ENCODE measurements around the gene MOGAT2.

Gene MOGAT2

GRCh38 chr11:75766443-75767227, 49.0 kb downstream of the MOGAT2 start:
- DNase-seq (ENCODE audit: low read depth): no peak
- H3K4me3 ChIP-seq (ENCODE audit: control insufficient read depth, low read depth, low read length): no peak overlapping the region
- TF ChIP-seq CTCF (IDR thresholded peaks at IDR 0.05; ENCODE audit: control insufficient read depth, insufficient read depth, low read depth, low read length, missing control alignments): peak; percentile 3

GRCh38 chr11:75767228-75767572, 49.6 kb downstream of the MOGAT2 start:
- no peak overlapping the region for H3K4me3 ChIP-seq (ENCODE audit: control insufficient read depth, low read depth, low read length)
- DNase-seq (ENCODE audit: low read depth): no peak
- TF ChIP-seq CTCF (IDR thresholded peaks at IDR 0.05; ENCODE audit: control insufficient read depth, insufficient read depth, low read depth, low read length, missing control alignments): no peak

- no peak for TF ChIP-seq CTCF (IDR thresholded peaks at IDR 0.05; ENCODE audit: control insufficient read depth, insufficient read depth, low read depth, low read length, missing control alignments)
- no peak overlapping the region for H3K4me3 ChIP-seq (ENCODE audit: control insufficient read depth, low read depth, low read length)
- no peak for DNase-seq (ENCODE audit: low read depth)
Measured at GRCh38 chr11:75767793-75768111, 50.1 kb downstream of the MOGAT2 start.

DNA sequence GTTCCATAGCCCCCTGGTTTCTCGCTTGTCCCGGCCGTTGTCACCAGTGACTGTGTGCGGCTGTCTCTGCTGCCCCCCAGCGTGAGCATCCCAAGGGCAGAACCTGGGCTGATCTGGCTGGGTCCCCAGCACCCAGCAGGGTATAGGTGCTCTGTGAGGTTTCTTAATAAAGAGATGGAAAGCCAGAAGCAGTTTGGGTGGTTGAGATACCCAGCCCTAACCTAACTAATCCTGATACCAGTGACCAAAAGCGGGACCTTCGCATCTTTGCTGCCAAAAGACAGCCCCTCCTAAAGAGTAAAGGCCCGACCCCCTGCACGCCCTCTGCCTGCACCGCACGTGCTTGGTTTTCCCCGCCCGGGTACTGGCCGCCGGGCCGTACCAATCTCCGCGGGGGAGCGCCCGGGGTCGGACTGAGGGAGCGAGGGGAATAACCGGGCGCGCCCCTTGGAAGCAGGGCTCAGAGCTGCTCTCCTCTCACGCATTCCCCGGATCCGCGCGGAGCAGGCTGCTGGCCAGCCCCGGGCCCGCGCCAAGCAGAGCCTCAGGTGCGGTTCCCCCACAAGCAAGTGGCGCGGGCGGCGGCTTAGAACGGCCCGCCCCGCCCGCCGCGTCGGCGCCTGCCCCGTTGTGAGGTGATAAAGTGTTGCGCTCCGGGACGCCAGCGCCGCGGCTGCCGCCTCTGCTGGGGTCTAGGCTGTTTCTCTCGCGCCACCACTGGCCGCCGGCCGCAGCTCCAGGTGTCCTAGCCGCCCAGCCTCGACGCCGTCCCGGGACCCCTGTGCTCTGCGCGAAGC, 50.7 kb downstream of the MOGAT2 start, which contains the start of gene DGAT2:
Gene DGAT2 (plus strand): TSS at position 667 of the 797 bp plus-strand sequence. CDS start 214 bp downstream, outside the sequence.
- peak within 1 kb of the TSS; percentile 51 for H3K4me3 ChIP-seq (ENCODE audit: control insufficient read depth, low read depth, low read length)
- peak; percentile 4 for TF ChIP-seq CTCF (IDR thresholded peaks at IDR 0.05; ENCODE audit: control insufficient read depth, insufficient read depth, low read depth, low read length, missing control alignments)
- no peak for DNase-seq (ENCODE audit: low read depth)

- H3K4me3 ChIP-seq (ENCODE audit: control insufficient read depth, low read depth, low read length): peak overlapping the region; percentile 51
- TF ChIP-seq CTCF (IDR thresholded peaks at IDR 0.05; ENCODE audit: control insufficient read depth, insufficient read depth, low read depth, low read length, missing control alignments): no peak
- no peak for DNase-seq (ENCODE audit: low read depth)
Measured at GRCh38 chr11:75768909-75769771, 51.5 kb downstream of the MOGAT2 start.

DNA sequence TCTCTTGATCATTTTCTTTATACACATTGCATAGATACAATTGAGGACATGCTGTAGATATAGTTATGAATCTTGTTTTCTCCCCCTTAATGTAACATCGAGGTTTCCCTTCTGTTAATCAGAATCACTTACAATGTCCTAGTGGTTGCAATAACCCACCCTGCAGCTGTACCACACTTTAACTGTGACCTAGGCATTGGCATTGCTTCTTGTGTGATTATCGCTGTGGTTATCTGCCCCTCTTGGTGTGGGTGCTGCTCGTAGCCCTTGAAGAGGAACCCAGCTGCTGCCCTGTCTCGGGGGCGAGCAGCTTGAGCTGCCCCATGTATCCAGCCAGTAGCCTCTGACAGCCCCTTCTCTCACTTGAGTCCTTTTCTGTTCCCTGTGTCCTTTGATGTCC, 52.5 kb downstream of the MOGAT2 start:
- no peak for TF ChIP-seq CTCF (IDR thresholded peaks at IDR 0.05; ENCODE audit: control insufficient read depth, insufficient read depth, low read depth, low read length, missing control alignments)
- H3K4me3 ChIP-seq (ENCODE audit: control insufficient read depth, low read depth, low read length): no peak overlapping the region
- DNase-seq (ENCODE audit: low read depth): no peak

All from AG09309 (cell line).